ENCODE results near the gene LUC7L3. TPM values are rescaled to one million over a fixed set of nuclear protein-coding genes. Genes with fewer than 3 reads are reported as not detected.

Gene LUC7L3
- total RNA-seq, 1 donor from 2014 or later: 54.1 TPM

- H3K4me3 ChIP-seq (ENCODE audit: low read depth, low read length): no peak overlapping the region
- no peak for DNase-seq (ENCODE audit: low read depth)
- no peak for TF ChIP-seq CTCF (conservative IDR thresholded peaks at IDR 0.05; ENCODE audit: low read depth, low read length)
Observed at GRCh38 chr17:50692448-50693035, 26.9 kb upstream of the LUC7L3 start.

GRCh38 chr17:50693036-50693682, 26.2 kb upstream of the LUC7L3 start:
- no peak for TF ChIP-seq CTCF (conservative IDR thresholded peaks at IDR 0.05; ENCODE audit: low read depth, low read length)
- DNase-seq (ENCODE audit: low read depth): no peak
- no peak overlapping the region for H3K4me3 ChIP-seq (ENCODE audit: low read depth, low read length)

- DNase-seq (ENCODE audit: low read depth): no peak
- no peak overlapping the region for H3K4me3 ChIP-seq (ENCODE audit: low read depth, low read length)
- TF ChIP-seq CTCF (conservative IDR thresholded peaks at IDR 0.05; ENCODE audit: low read depth, low read length): no peak
Observed at GRCh38 chr17:50696365-50696879, 23.0 kb upstream of the LUC7L3 start.

- no peak overlapping the region for H3K4me3 ChIP-seq (ENCODE audit: low read depth, low read length)
- no peak for DNase-seq (ENCODE audit: low read depth)
- TF ChIP-seq CTCF (conservative IDR thresholded peaks at IDR 0.05; ENCODE audit: low read depth, low read length): peak; percentile 29
Observed at GRCh38 chr17:50697062-50697461, 22.3 kb upstream of the LUC7L3 start.

- no peak for DNase-seq (ENCODE audit: low read depth)
- H3K4me3 ChIP-seq (ENCODE audit: low read depth, low read length): no peak overlapping the region
- TF ChIP-seq CTCF (conservative IDR thresholded peaks at IDR 0.05; ENCODE audit: low read depth, low read length): peak; percentile 43
Observed at GRCh38 chr17:50697663-50698272, 21.6 kb upstream of the LUC7L3 start.

- TF ChIP-seq CTCF (conservative IDR thresholded peaks at IDR 0.05; ENCODE audit: low read depth, low read length): no peak
- H3K4me3 ChIP-seq (ENCODE audit: low read depth, low read length): no peak overlapping the region
- no peak for DNase-seq (ENCODE audit: low read depth)
Observed at GRCh38 chr17:50699410-50699809, 20.0 kb upstream of the LUC7L3 start.

All from epithelial cell of proximal tubule (primary cell).